Measurements from ENCODE around the gene MCM3.
A peak's percentile ranks its signal among the peaks of the same experiment; 100 is the strongest.

Gene MCM3

DNA sequence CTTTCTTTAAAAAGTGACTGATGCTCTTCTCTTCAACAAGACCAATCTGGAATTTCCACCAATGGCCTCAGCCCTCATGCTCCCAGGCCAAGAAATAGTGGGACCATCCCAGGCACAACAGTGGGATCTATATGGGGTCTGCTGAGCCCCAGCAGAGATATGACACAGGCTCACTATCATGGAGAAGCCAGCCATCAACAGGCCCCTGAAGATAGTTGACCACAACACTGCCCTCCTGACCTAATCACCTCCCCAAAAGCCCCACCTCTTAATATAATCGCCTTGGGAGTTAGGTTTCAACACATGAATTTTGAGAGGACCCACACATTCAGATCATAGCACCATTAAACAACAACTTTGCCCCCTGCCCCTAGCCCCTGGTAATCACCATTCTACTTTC, 16.8 kb upstream of the MCM3 start:
- DNase-seq (ENCODE audit: low spot score) = no peak

DNA sequence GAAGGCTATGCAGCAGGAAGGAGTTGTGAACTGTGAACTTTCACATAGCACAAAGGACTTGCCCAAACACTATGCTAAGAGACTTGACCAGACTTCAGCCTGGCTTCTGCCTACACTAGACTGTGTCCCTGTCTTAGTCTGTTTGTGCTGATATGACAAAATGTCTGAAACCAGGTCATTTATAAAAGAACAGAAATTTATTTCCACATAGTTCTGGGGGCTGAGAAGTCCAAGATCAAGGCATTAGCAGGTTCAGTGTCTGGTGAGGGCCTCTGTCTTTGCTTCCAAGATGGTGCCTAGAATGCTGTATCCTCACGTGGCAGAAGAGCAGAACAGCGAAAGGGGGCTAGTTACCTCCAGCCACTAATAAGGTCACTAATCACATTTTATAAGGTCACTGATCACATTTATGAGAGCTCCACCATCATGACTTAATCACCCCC, 16.0 kb upstream of the MCM3 start:
- DNase-seq (ENCODE audit: low spot score) = no peak

DNA sequence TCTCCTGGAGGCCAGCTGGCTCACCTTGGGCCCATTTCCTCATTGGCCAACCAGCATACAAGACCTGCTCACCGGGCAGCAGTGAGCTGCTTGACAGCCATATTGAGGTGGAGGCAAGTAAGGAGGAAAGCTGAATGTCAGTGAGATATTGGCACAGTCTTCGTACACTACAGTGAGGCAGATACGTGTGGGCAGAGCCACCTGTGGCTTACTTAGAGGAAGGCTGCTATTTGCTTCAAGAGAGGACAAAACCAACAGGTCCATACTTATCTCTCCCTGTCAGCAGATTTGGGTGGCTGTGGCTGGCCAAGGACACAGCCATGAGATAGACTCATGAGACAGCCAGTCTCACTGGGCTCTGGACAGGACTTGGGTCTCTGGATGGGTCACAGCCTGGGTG, 15.1 kb upstream of the MCM3 start:
- DNase-seq (ENCODE audit: low spot score) = no peak

DNA sequence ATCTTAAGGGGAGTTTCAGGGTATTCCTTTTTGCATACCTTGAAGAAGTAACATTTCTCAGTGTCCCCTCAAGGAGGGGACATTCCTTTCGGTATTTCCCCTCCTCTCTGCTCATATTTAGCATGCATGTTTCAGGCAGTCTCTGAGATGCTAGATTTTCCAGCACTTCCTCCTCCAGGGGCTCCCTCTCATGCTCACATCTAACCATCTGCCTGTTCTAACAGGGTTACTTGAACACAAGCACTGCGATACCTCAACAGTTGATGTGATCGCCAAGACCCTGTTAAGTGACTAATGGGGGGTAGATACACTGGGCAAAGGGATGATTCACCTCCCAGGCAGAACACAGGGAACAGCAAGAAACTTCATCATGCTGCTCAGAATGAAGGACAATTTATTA, 12.9 kb upstream of the MCM3 start:
- DNase-seq (ENCODE audit: low spot score) = no peak

DNA sequence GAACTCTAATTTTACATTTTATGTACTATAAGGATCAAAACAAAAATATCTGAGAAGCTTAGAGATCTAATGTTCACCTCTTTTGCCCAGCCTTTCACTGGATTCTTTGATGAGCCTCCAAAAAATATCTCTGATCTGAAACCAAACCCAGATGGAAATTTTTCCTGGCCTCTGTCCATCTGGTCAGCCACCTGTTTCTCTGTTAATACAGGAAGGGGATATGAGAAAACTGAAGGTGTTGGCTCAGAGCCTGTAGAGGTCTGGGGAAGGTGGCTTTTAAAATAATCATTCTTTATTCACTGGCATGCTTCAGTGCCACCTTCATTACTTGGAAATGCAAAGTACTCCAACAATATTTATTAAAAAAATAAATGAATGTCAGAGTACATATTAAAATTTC, 8.5 kb upstream of the MCM3 start:
- DNase-seq (ENCODE audit: low spot score) = no peak

DNA sequence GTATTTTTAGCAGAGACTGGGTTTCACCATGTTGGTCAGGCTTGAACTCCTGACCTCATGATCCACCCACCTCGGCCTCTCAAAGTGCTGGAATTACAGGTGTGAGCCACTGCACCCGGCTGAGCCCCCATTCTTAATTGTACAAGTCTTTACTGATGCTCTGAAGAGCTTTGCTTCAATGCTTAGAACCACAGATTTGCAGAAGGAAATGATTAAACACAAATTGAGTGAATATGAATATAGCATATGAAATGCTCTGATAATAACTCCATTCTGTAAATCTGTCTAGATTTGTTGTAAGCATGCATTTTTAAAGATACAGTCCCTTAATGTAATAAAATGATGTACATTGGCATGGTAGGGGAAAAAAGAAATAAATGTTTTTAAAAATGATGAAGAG, 4.3 kb upstream of the MCM3 start:
- DNase-seq (ENCODE audit: low spot score) = no peak

DNA sequence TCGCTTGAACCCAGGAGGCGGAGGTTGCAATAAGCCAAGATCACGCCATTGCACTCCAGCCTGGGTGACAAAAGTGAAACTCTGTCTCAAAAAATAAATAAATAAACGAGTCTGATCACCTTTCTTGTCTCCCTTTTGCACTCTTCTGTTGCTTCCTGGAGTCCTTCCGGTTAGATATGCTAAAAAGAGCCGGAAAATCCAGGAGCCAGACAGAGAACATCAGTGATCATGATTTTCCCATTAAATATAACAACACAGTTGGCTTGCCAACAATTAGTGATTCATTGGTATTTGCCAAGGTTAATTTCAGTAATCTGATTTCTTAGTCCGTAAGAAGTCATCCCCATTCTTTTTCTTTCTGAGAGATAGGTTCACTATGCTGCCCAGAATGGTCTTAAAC, 3.7 kb upstream of the MCM3 start:
- no peak for DNase-seq (ENCODE audit: low spot score)

DNA sequence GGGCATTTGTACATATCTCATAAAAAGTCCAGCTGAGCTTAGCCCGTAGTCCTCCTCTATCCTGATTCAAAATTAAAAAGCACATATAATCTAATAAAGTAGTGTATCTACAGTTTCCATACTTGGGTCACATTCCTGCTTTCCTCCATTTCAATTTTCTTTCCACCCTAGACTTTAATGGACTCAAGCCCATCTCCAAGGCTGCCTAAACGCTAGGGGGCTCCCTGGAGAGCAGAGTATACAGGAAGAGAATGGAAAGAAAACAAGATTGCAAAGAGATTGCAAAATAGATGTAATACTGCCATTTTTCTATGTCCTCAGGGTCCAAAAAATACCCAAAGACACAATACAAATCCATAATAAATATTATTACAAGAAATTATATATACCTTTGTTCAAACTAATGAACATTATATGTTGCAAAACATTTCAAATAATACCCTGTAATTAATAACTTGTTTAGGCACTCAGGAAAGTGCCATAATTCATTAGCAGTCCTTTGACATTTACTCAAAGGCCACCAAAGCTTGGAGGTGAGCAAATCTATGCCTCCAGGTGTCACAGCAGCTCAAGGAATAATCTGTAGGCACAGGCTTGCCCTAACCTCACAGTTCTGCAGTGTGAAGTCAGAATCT, 2.4 kb upstream of the MCM3 start:
- DNase-seq (ENCODE audit: low spot score) = peak; percentile 60

DNA sequence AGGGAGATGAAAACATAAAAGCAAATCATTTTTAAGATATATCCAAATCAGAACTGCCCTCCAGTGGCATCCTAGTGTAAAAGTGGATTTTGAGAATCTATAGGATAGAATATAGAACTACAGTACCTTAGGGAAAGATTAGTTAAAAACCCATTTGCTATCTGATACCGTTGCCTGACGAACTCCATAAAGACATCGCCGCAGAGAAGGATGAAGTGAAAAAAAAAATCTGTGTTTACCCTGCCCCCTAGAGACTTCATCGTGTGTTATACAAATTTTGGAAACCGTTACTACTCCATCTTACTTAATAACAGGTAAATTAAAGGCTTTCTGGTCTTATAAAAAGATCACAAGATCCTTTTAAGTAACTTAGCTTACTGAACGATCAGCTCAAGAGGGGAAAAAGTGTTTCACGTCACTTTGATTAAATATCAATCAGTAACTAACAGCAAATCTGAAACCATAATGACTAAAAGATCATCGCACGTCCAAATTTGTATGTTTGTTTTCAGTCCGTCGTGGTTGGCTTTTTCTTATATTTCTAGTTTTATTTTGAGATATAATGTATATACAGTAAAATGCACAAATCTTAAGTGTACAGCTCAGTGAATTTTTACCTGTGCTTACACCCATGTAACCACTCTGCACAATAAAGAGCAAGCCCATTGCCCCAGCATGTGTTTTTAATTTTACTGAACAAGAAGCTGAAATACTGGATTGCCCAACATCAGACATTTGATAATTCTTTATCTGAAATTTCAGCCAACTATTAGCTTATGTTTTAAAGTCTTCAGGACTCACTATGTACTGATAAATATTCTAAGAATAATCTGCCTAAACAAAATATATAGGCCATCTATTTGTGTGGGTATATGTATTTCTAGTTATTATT, 881 bp upstream of the MCM3 start:
- DNase-seq (ENCODE audit: low spot score) = peak; percentile 12

DNA sequence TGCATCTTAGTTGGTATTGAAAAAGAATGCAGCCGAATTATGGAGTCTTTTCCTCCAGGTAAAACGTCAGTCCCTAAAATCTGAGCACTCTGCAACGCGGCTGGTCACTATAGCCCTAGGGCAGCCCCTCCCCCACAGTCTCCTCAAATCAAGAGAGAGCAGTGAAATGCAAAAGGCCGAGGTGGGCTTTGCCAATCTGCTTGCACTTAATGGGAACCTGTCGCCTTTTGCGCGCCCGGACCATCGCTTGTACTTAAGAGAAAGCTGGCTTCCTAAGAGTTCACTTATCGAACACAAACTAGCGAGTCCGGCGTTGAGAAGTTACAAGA, 447 bp downstream of the MCM3 start:
- peak; percentile 11 for DNase-seq (ENCODE audit: low spot score)

DNA sequence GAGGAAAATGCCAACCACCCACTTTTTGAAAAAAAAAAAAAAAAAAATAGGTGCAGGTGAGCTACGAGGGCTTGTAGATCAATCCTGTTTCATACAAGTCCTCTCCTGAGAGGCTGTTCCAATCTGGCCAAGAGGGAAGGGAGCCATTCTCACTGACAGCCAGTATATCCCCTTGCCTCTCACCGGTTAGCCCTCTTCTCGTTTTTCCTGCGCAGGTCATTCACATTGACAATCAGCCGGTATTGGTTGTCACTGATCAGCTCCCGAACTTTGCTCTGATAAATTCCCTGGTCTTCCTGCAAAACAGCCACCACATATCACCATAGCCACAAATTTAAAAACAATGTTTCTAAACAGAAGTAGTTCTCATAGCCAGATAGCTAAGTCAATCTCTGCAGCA, 1.4 kb downstream of the MCM3 start:
- DNase-seq (ENCODE audit: low spot score) = no peak

DNA sequence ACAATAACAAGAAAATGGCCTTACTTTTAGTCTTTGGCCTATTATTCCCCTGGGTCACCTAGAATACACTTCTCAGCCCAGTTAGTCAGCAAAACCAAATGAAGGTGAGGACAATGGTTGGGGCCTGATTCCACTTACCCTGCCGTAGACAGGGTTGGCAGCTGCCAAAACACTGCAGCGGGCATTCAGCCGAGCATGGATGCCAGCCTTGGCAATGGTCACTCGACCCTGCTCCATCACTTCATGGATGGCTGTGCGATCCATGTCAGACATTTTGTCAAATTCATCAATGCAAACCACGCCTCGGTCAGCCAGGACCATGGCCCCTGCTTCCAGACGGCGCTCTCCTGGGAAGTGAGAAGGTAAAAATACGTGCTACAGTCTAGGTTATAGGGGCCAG, 8.4 kb downstream of the MCM3 start:
- DNase-seq (ENCODE audit: low spot score) = no peak

DNA sequence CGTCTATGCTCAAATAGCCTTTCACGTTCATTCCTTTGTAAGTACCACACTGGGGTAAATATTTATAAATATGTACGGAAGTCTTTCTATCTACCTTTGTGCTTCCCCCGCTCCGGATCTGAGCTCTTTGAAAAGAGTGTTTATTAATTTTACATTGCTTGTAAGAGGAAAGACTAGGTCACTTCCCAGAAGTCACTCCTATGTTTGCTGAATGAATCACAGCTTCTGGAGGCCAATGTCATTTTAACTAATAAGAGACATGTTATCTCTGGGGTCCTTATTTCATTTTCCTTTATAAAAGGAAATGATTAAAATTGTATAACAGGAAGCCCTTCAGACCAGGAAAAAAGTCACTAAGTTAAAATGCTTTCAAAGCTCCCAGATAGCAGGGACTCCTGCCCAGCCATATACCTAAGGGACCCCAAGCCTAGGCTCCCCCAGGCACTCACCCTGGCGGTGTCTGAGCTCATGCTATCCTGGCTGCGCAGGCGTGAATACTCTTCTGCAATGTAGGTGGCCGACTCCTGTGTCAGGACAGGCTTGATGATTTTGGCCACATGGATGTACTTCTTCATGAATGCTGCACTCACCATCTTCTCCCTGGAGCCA, 12.6 kb downstream of the MCM3 start:
- DNase-seq (ENCODE audit: low spot score) = no peak

DNA sequence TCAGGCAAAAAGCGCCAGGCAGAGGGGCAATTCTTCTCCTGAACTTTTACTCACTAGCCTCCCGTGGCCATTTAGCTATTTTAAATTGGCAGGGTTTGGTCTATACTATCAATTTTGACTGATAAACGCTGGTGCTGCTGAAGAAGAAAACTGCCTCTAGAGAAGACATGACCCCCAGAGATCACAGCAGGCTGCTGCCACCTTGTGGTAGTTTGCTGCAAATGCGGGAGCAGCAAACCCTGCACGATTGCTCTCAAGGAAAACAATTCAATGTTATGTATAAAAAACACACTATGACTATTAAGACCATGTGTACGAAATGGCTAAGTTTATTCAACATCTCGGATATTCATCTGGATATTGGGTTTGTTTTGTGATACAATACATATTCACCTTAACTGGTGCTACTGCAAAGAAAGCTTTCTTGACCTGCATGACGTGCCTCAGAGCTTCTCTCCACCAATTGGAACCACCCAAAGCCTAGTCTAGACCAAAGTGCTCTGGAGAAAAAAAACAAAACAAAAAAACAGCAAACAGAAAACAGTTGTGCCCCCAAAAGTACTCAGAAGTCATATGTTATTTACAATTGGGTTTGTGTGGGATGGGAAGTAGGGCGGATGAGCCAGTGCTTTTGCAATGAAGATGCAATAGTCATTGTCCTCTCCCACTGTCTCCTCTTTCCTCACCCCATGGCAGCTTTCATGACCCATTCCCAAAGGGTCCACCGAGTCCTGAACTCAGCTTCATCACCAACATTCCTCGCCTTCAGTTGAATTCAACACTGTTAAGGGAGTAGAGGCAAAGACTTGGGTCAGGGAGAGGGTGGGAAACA, 20.6 kb downstream of the MCM3 start:
- peak; percentile 64 for DNase-seq (ENCODE audit: low spot score)

DNA sequence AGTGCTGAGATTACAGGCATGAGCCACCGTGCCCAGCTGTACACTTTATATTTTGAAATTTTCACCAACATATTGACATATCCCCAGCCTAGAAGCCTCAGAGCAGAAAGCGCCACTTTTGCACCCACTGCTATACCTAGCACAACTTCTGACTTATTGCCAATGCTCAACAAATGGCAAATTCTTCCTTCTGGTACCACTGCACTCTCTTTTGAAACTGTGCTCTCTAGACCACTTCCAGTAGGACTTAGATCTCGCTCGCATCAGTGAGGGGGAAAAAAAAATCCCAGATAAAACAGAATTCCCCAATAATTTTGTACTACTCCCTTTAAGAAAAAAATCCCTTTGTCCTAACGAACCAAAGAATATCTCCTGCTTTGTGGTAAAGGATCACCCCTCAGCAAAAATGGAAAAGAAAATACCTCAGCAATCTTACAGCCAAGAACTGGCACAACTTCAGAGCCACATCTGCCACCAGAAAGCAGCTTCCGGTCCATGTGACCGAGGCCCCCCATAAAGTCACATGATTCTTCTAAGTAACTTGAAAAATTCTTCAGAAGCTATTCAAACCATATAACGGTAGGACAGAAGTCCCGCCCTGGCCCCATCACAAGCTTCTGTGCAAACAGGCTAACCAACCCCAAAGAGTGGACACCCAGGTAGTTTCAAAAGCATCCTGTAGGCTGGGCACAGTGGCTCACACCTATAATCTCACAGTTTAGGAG, 21.8 kb downstream of the MCM3 start:
- no peak for DNase-seq (ENCODE audit: low spot score)

DNA sequence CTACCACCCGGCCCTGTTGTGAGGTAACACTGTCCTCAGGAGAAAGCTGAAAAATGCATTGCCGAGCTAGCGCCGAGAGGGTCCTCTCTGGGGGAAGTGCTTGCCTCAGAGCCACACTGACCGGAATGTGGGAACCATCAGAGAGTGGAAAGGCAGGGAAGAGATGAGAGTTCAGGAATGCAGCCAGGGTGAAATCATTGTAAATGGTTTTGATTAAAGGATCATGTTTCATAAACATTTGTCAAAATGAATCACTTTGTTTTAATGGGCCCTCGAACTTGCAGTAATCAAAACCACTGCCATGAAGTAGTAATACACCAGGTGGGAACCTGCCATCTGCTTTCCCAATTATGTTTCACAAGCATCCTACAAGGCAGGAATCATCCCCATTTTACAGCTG, 23.3 kb downstream of the MCM3 start:
- DNase-seq (ENCODE audit: low spot score) = no peak

DNA sequence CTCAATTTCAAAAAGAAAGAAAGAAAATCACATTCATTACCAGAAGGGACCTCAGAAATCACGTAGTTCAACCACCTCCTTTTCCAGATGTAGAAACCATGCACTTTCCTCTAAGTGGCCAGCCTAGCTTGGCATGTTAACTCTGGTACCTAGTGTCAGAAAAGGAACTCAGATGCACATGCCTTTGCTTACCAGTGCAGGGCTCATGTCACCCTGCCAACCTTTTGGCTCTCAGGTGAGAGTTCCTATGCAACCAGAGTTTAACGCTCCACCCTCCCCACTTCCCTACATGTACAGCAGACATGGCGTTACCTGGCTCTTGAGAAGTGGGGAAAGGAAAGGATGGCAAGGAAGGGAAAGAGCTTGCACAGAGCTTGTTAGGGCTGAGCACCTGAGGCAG, 23.9 kb downstream of the MCM3 start:
- no peak for DNase-seq (ENCODE audit: low spot score)

DNA sequence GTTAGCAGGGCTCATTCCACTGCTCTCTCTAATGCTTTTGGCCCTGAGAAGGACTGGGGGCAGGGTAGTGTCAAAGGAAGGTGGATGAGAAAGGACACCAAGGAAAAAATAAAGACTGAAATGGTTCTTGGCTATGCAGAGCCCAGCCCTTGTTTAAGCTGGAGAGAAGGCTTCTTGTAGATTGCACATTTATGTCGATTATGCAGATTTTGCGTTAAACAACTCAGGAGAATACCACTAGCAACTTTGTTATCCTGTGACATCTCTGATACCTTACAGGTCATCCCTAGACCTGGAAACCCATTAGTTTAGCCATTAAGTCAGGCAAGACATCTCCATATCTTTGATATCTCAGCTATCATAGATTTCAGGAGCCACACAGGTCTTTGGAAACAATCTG, 29.1 kb downstream of the MCM3 start:
- DNase-seq (ENCODE audit: low spot score) = no peak

DNA sequence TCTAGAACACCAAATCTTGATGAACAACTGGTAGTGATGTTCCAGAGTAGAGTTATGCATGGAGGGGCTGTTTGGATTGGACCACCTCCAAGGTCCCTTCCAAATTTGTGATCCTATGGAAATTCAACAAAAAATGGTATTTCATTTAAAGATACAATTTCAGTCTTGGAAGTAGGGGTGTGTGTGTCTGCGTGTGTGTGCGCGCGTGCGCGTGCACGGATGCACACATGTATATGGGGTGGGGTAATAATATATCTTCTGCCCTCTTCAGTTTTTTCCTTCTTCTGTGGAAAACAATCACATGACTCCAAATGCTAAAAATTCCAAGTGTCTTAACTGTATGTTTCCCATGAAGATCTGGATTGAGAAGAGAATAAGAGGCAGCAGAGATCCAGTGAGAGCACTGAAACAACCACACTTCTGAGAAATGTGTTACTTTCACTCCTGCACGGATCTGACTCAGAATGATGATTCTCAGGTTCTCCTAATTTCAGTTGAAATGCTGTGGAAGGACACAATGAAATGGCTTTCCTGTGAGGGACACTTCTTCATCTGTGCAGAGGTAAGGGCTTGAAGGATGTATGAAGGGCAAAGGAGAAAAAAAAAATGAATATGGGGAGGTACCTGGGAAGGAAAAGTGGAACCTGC, 29.7 kb downstream of the MCM3 start:
- DNase-seq (ENCODE audit: low spot score) = no peak

DNA sequence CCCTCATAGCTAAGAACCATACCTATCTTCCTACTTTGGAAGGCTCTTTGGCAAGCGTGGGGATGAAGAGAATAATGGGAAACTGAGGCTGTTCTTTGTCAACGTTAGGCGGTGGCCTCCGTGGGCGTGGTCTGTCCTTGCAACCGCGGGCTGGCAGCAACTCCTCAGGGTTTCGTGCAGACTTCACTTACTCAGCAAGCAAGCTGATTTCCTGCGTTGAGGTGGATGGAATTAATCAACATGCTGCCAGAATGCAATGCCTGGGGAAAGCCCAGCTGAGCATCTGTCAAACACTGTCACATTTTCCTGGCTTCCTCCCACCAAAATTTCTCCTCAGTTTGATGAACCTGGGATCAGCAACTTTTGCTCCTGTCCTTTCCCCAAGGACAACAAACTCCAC, 31.0 kb downstream of the MCM3 start:
- DNase-seq (ENCODE audit: low spot score) = no peak

DNA sequence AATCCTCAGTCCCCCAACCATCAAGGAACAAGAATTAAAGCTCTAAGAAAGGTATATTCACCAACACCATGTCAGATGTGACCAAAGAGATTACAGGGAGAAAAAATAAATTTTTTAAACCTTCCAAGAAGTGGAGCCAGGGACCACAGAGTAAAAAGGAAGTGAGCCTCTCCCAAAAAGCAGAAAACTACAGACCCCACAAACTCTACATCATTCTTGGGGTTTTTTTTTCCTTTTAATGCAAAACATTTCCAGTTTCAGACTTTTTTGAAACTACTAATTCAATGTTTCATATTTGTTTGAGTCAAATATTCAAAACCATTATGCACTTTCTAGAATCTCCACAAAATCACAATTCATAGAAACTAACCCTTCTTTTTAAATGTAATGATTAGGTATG, 33.4 kb downstream of the MCM3 start:
- DNase-seq (ENCODE audit: low spot score) = no peak
